Fibroblast of peridontal ligament (primary cell): ENCODE measurements around the gene MFRP.
"Not testable (repeated sequence)": the region's sequence is repeated elsewhere in the genome, so short reads cannot be mapped to it uniquely, and the experiment has no call there.

Experiments used
- DNase-seq: peaks from one replicate; pipeline ENCODE4 v3.0.0-alpha.2; 2010; ENCODE audit errors: extremely low read depth

MFRP gene

DNA sequence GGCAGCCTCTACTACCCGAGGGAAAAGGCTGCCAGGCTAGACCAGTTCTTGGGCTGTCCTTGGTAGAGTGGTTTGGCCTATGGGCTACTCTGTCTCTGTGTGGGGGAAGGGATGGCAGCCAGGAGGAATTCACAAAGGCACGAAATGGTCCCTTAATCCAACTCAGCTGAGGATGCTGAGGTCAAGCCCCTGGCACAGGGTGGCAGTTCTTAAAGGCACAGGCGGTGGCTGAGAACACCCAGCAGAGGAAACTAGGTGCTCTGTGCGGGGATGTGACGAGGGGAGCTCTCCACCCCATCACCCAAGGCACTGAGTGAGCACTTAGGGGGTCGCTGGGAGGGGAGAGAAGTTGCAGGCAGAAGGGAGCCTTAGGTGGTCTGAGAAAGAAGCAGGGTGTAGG lies at the start of gene MFRP:
MFRP (minus strand) TSS at position 101 of the 400 bp plus-strand sequence. CDS start 192 bp downstream, outside the sequence.
- DNase-seq, result no peak

DNA sequence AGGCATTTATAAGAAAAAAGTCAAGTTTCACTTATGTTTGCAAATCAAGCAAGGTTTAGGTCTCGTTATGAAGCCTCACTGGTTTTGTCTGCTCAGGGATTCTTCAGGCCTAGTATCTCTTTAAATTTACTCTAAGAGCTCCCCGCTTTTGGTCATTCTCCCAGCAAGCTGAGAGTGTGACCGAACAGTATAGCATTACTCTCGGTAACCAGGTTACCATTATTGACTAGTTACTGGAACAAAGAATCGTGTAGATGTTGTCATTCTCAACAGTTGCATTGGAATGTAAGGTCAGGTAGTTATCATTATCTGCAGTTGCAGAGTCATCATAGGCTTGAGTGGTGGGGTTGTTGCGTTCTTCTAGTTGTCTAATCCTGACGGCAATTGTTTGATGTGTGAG lies 44.8 kb upstream of the MFRP start:
- no peak for DNase-seq

DNA sequence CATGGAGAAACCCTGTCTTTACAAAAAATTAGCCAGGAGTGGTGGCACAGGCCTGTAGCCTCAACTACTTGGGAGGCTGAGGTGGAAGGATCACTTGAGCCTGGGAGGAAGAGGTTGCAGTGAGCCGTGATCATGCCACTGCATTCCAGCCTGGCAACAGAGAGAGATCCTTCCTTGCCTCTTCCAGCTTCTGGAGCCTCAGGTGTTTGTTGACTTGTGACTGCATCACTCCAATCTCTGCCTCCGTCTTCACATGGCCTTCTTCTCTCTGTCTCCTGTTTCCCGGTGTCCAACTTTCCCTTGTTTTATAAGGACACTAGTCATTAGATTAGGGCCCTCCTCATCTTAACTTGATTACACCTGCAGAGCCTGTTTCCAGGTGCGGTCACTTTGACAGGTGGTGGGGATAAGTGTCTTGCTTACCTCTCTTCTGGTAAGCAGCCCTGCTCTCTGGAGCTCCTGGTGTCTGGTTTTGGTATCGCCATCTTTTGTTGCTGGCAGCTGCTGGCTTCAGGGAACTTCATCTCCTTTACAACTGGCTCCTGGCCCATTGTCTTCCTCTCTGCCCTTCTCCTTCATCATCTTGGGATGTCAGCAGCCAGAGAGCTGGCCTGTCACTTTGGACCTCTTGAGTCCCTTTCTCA lies 43.2 kb upstream of the MFRP start:
- no peak for DNase-seq

DNA sequence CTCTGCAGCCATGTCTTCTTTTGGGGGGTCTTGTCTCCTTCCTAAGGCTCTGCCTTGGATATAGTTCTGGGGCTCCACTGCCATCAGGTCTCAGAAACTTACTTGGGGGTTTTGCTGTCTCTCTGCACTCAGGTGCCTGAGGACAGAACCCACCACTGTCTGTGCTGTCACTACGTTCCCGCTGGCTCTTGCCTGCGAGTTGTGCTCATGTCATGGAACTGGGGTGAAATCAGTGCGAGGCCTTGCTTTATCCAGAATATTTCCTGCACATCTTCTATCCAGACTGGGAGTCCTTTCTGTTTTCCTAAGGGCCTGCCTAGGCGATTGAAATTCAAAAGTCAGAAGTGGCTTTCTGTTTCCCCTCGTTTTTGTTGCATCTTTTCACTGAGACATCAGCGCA lies 41.6 kb upstream of the MFRP start:
- no peak for DNase-seq

DNA sequence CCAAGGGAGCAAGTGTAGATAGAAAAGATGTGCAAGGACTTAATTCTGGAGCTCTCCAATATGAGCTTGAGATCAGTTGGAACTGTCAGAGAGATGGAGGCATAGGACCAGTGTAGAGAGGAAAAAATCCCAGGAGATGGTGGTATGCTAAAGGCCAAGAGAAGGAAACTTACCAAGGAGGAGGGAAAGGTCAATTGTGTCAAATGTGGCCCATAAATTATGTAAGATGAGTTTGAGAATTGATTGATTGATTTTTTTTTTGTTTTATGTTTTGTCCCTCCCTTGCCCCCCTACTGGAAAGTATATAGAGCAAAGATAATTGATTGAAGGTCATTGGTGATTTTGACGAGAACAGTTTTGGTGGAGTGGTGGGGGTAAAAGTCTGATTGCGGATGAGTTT lies 37.8 kb upstream of the MFRP start:
- DNase-seq, result no peak

DNA sequence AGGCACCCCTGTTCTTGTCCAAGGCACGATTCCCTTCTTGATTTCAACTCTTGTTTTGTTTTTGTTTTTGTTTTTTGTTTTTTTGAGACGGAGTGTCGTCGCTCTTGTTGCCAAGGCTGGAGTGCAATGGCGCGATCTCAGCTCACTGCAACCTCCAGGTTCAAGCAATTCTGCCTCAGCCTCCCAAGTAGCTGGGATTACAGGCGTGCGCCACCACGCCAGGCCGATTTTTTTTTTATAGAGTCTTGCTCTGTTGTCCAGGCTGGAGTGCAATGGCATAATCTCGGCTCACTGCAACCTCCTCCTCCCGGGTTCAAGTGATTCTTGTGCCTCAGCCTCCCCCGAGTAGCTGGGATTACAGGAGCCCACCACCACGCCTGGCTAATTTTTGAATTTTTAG lies 36.0 kb upstream of the MFRP start:
- DNase-seq, result not testable (repeated sequence)

DNA sequence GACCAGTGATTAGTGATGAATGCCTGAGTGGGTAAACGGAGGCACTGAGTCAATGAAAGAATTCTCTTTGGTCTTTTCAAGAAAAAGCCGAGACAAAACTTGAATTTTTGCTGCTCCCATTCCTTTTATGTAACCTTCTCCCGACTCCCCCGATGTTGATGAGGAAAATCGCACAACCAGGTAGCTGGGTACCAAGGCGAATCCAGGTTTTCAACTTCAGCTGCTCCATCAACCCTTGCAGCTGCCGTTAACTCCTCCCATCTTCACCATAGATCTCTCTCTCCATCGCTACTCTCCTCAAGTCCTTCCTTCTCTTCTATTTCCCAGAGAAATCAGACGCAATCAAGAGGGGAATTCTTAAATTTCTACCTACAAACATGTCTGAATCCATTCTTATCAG lies 35.6 kb upstream of the MFRP start:
- no peak for DNase-seq

DNA sequence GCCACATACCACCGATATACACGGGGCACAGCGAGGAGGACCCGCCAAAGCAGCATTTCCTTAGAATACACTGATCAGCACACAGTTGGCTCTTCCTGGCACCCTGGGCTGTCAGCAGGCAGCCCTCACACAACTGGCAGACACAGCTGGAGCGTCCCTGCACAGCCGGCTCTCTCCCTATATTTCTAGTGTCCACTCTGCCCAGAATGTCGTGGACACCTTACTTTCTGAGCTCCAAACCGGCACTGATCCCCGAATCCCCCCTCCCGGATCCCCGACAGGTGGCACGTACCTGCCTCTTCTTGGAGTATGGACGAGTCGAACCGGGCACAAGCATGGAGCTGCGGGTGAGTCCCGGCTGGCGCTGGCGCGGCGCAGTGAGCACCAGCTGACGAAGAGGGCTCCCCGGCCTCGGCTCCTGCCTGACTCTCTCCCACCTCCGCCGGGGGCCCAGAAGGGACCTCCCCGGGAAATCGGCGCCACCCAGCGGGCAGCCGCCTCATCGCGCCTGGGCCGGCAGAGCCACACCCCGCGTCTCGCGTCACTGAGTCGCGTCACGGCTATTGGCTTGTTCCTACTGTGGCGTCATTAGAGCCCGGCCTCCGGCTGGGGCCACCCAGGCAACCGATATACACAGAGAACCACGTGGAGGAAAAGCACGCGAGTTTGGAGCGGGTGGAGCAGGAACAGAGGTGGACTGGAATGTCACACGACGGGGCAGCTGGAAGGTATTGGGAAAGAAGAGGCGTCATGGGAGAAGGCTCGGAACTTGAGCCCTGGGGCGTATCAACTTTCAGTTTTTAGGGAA lies 34.9 kb upstream of the MFRP start, which contains the start of gene USP2:
USP2 (minus strand) TSS at position 510 of the 808 bp plus-strand sequence. CDS start 8,210 bp downstream, outside the sequence.
- peak; percentile 95 for DNase-seq

DNA sequence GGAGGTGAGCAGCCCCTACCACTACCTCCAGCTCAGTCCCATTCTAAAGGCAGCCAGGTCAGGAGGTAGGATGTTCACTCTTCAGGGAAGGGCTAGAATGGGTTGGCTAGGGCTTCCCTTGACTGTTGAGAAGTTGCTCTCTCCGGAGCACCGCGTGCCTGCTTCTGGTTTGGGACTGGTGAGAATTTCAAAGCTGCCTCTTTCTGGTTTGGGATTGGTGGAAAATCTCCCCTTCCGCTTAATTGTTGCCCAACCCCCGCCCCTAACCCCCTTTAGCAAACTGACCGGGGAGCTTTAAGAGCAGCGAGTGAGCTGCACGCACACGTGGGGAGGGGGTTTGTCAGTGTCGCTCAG lies 34.3 kb upstream of the MFRP start:
- no peak for DNase-seq

DNA sequence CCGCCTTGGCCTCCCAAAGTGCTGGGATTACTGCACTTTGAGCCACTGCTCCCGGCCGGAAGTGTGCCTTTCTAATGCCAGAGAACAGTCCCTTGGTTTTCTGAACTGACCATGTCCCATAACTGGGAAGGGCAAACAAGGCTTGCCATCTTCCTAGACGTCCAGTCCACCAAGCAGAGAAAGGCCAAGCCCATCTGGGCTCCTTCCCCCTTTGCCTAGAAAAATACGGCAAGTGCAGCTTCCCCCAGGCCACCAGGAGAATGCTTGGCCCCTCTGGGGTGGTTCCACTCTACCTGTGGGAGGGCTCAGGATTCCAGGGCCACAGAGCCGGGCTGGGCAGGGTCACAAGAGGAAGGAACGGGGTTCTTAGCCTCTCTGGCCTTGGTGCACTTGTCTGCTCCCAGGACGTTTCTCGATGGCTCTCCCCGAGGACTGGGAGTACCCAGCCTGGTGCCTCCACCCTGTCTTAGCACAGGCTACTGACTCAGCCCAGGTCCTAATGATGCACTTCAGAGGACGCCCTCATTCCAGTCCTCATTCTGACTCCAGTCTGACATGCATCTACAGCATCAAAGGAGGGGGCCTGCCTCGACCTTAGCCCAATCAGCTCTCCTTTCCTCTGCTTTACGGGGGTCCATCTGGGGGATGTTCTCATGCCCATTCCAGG lies 33.8 kb upstream of the MFRP start:
- DNase-seq, result no peak

DNA sequence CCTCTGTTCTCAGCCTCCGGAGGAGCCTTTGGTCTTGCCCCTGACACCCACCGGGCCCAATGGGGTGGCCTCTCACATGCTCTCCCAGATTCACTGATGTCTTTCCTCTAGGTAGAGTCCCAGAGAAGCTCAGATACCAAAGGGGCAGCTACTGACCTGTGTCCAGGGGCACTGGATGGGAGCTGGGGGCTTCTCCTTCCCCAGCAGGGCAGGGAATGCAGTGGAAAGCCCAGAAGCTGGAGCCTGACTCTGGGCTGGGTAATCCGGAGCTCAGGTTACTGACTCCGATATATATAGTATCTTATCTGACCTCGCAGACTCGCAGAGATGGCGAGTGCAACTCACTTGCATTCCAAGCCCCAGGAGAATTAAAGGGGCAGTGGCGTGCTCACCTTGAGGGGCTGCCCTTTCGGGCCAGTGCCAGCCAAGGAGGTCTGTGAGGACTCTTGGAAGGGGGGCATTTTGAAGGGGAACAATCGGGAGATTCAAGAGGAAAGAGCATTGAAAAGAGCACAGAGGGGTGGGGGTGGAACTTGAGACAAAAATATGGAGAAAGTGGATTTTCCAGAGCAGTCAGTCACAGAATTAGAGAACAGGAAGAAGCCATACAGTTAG lies 32.5 kb upstream of the MFRP start:
- no peak for DNase-seq

DNA sequence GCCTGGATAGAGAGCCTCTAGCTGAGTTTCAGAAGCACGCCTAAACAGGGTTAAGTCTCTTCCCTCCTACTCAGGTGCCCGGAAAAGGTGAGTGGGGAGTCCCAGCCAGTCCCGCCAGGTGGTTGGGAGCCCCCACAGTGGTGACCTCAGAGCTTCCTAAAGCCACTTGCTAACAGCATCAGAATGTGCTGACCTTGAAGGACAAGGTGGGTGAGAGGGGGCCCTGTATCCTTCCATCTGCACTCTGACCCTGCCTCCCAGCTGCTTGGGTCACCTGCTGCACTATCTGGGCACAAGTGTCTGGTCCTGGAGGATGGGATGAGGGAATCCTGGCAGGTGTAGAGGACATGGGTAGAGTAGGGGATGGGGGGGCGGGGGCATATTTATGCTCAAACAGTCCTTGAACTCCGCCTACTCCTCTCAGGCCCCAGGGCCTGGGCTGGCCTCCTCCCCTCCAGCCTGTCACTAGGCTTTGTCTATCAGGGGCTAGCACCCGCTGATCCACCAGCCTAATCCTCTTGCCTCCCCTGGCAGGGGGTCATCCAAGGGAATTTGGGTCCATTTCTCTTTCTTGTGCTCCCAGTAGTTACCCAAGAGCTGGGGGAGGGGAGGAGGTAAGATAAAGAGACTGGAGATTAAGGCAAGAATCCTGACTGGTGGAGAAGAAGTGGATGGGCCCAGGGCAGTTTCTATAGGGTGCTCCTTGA lies 31.6 kb upstream of the MFRP start:
- DNase-seq, result no peak

DNA sequence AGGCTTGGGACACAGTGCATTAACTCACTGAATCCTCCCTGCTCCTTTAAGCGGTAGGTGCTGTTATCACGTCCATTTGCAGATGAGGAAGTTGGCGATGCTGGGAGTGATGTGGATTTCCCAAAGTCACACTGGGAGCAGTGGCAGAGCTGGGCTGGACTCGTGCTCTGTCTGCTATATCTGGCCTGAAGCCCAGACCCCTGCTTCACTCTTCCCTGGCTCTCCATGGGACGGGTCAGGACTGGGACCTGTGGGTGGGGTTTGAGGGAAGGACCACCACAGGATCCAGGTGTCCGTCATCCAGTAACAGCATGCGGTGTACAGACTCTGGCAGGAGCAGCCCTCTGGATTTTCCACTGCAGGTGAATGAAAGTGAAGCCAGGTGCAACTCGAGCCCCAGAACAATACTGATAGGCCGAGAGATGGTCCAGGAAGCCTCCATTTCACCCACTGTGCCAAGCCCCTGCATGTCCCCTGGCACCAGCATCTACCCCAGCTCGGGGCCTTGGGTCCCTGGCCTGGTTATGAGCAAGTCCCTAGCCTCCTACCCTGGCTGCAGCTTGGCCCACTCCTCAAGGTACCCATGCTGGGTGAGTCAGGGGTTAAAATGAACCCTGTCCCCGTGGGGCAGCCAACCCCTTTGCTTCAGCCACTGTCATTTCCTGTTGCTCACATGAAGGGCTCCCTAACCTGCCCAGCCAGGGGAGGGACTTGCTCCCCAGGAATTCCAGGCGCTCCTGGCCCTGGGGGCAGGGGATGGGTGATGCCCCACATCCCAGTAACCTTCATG lies 30.8 kb upstream of the MFRP start:
- no peak for DNase-seq

DNA sequence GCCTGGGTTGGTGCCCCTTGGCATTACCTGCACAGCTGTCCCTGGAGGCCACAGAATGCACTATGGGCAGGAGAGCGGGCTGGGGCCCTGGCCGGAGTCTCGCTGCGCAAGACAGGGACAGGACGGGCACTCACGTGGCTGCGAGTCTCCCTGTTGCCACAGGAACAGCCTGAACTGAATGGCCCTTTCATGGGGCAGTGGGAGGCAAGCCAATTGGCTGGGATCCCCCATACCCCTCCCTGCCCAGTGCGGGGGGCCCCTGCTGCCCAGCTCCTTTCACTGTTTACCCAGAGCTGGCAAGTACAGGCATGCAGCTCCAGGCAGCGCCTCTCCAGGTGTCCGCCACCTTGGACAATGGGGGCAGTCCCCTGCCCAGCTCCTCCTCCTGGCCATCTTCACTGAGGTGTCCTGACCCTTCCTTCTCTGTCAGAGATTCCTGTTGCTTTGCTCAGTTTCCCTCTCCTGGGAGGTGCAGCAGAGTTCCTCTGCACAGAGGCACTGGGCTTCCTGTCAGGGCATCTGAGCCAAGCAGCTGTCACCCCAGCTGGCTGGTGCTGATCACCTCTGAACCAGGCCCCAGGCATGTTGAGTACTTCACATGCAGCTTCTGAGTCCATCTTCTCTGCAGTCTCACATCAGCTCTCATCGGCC lies 29.8 kb upstream of the MFRP start:
- DNase-seq, result no peak

DNA sequence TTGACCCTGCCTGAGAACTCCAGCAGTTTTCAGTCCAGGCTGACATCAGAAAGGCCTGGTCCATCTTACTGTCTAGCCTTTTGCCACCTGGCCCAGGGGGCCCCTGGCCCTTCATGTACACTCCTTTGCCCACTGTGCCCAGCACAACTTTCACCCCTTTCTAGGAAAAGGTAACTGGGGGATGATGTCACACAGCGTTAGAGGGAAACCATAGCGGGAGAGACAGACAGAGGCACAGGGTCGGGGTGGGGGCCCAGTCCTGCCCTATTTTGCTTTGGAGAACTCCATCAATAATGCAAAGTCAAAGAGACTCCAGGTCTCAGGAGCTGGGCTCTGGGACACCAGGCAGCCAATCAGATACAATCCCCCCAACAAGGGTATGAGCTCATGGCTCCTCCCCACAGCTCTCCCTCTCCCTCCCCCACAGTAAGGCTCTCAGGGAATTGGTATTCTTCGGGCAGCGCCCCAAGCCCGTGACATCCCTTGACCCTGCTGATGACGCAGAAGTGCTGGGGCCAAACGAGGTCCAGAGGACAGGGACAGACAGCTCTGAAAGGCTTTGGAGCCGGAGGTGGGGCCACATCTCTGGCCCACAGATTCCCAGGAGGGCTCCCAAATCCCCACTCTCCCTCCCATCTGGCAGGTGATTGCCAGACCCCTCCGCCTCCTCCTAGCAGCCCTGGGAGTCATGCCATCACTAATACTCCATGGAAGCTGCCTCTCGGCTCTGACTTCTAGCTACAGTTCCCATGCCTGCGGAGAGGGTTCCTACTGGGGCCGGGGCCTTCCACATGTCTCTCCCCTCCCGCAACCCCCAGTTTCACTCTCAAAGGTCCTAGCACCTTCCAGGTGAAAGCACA lies 29.1 kb upstream of the MFRP start:
- peak; percentile 77 for DNase-seq

DNA sequence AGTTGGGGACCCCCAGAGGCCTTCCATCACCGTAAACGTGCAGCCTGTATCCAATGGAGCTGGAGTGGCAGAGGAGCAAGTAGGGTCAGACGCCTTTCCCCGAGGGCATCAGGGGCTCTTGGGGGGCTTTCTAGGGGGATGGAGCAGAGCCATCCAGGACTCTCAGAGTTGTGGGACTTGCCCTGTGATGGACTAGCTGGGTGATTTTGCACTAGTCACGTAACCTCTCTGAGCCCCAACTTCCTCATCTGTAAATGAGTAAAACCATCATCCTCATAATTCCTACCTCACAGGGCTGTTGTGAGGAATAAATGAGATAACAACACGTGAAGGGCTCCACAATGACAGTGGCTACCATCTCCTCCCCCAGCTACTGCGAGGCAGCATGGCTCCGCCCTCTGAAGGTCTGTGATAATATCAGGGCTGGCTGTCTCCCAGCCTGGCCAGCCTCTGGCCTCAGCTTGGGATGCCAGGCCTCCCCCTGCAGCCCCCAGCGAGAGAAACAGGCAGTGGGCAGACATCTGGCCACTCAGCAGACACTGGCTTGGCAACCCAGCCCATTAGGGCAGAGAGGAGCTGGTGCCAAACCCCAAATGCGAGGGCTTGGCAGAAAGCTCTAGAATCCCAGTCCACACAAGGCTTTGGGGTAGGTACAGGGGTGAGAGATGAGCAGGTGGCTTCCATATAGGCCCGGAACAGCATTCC lies 28.3 kb upstream of the MFRP start:
- no peak for DNase-seq

DNA sequence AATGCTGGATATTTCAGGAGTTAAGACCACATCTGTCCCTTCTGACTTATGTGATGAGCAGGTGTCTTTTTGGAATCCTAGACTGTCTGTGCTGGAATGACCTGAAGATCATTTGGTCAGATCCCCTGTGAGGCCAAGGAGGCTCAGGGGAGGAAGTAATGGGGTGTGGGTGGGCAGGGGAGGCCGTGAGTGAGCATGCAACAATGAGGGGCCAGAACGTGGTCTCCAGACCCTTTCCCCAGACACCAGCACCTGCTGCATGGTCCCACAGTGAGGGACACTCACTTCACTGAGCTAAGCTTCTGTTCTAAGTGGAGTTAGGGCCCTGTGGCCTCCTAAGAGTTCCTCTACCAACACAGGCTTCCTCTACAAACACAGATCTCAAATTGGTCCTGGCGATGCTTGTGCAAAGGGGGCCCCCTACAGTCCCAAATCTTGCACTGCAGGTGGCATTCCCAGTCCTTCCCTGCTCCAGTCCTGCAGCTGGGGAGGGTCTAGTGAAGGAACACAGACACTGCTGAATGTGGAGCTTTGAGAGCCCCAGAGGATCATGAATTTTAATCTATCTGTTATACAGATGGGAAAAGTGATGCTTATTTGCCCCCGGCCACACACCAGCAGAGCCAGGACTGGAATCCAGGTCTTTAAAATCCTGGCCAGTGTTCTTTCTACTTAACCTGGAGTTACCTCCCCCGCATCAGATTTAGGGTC lies 27.6 kb upstream of the MFRP start:
- peak; percentile 83 for DNase-seq
